Body of pancreas (tissue), 4 donors: ENCODE data around the gene TPR.

Experiments
- CTCF ChIP-seq, 7 experiments: fragments of 450-650 bp in 4 of 7; fragments of 200-600 bp in 3 of 7; sonication (generic) in 3 of 7; IDR thresholded peaks; one replicate each; pipeline ENCODE4 v1.5.1; 2016 to 2019; ENCODE audit warnings: antibody characterized with exemption in 7 of 7
- POLR2A ChIP-seq, 3 donors: fragments of 450-650 bp; IDR thresholded peaks; one replicate each; pipeline ENCODE4 v1.6.1; 2016; ENCODE audit warnings: antibody characterized with exemption in 3 of 3, mild to moderate bottlenecking in 2 of 3

GRCh38 chr1:186323865-186324264, 51.2 kb downstream of the TPR start:
- no peak for TF ChIP-seq CTCF (IDR thresholded peaks at IDR 0.05)
- TF ChIP-seq POLR2A (IDR thresholded peaks at IDR 0.05): no peak
